ENCODE data around the gene HGFAC.
"Not testable (repeated sequence)": the region's sequence is repeated elsewhere in the genome, so short reads cannot be mapped to it uniquely, and the experiment has no call there.

Gene HGFAC

DNA sequence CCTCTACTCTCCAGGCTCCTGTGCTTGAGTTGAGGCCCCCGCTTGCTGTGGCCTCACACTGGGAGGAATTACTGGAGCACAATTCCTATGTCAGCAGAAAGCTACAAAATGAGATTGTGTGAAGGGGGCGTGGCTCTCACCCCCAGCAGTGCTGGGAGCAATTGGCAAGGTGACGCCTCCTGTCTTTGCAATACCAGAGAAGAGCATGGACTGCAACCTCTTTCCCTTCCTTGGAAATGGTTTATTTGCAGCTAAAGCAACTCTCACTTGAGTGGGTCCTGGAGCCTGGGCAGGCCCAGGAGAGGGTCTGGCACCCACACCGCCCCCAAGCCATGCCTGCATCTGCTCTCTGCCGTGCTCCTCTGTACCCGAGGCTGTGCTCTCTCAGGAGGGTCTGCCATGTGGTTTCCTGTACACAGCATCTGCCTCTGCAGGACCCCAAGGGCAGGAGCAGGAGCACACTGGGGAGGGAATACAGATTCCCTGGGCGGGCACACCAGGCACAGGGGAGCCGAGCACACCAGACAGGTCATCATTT is 32.9 kb upstream of the HGFAC start:
- H3K4me2 ChIP-seq (ENCODE audit: low read length), result no peak overlapping the region
- no peak for TF ChIP-seq EZH2phosphoT487 (IDR thresholded peaks at IDR 0.05; ENCODE audit: low read depth)
- H3K79me2 ChIP-seq (ENCODE audit: low read length), result peaks cover 56% of the 10 kb centered on the region
- no peak overlapping the region for H2AFZ ChIP-seq (ENCODE audit: low read depth, low read length)
- peaks cover 8% of the 10 kb centered on the region for H3K36me3 ChIP-seq (replicated peaks; ENCODE audit: low read depth, low read length)
- H3K9ac ChIP-seq (ENCODE audit: low read length), result no peak overlapping the region
- H3K4me1 ChIP-seq (ENCODE audit: low read length), result peaks cover 18% of the 10 kb centered on the region
- H3K9me3 ChIP-seq (ENCODE audit: insufficient read depth, low read length), result no peaks in the 10 kb centered on the region
- H4K20me1 ChIP-seq (ENCODE audit: insufficient read depth, low read length), result peaks cover 30% of the 10 kb centered on the region
- H3K4me3 ChIP-seq (ENCODE audit: low read length), result no peak overlapping the region
- no peaks in the 10 kb centered on the region for H3K27me3 ChIP-seq (ENCODE audit: low read depth, low read length)
- H3K27ac ChIP-seq (ENCODE audit: low read length), result no peak overlapping the region

DNA sequence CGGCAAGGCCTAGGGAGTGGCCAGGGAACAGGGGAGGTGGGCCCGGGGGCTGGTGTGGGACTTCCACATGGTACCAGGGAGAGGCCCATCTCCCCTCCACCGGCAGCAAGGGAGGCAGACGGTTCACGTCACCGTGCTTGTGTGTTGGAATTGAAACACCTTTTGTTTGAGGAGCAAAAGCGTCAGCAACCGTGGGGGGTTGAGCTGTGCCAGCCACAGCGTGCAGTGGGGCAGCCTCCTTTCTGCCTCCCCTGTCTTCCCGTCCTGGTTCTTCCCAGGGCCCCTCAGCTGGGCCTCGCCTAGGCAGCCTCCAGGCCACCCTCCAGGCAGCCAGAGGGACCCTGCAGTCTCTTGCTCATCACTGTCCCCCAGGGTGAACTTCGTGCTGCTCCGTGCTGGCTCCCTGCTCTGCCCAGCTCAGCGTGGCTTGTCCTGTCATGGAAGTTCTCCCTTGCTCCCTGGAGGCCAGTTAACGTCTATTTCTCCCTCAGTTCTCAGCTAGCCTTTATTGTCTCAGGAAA is 32.1 kb upstream of the HGFAC start:
- H3K9ac ChIP-seq (ENCODE audit: low read length), result no peak overlapping the region
- H2AFZ ChIP-seq (ENCODE audit: low read depth, low read length), result no peak overlapping the region
- no peaks in the 10 kb centered on the region for H3K9me3 ChIP-seq (ENCODE audit: insufficient read depth, low read length)
- no peaks in the 10 kb centered on the region for H3K27me3 ChIP-seq (ENCODE audit: low read depth, low read length)
- no peak overlapping the region for H3K4me2 ChIP-seq (ENCODE audit: low read length)
- peaks cover 61% of the 10 kb centered on the region for H3K79me2 ChIP-seq (ENCODE audit: low read length)
- no peak overlapping the region for H3K27ac ChIP-seq (ENCODE audit: low read length)
- H4K20me1 ChIP-seq (ENCODE audit: insufficient read depth, low read length), result peaks cover 30% of the 10 kb centered on the region
- TF ChIP-seq, protein P1, sequence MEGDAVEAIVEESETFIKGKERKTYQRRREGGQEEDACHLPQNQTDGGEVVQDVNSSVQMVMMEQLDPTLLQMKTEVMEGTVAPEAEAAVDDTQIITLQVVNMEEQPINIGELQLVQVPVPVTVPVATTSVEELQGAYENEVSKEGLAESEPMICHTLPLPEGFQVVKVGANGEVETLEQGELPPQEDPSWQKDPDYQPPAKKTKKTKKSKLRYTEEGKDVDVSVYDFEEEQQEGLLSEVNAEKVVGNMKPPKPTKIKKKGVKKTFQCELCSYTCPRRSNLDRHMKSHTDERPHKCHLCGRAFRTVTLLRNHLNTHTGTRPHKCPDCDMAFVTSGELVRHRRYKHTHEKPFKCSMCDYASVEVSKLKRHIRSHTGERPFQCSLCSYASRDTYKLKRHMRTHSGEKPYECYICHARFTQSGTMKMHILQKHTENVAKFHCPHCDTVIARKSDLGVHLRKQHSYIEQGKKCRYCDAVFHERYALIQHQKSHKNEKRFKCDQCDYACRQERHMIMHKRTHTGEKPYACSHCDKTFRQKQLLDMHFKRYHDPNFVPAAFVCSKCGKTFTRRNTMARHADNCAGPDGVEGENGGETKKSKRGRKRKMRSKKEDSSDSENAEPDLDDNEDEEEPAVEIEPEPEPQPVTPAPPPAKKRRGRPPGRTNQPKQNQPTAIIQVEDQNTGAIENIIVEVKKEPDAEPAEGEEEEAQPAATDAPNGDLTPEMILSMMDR (IDR thresholded peaks at IDR 0.05; ENCODE audit: low read depth, low read length), result no peak
- TF ChIP-seq EZH2phosphoT487 (IDR thresholded peaks at IDR 0.05; ENCODE audit: low read depth), result no peak
- H3K4me3 ChIP-seq (ENCODE audit: low read length), result no peak overlapping the region
- H3K36me3 ChIP-seq (replicated peaks; ENCODE audit: low read depth, low read length), result peaks cover 9% of the 10 kb centered on the region
- peaks cover 26% of the 10 kb centered on the region for H3K4me1 ChIP-seq (ENCODE audit: low read length)

DNA sequence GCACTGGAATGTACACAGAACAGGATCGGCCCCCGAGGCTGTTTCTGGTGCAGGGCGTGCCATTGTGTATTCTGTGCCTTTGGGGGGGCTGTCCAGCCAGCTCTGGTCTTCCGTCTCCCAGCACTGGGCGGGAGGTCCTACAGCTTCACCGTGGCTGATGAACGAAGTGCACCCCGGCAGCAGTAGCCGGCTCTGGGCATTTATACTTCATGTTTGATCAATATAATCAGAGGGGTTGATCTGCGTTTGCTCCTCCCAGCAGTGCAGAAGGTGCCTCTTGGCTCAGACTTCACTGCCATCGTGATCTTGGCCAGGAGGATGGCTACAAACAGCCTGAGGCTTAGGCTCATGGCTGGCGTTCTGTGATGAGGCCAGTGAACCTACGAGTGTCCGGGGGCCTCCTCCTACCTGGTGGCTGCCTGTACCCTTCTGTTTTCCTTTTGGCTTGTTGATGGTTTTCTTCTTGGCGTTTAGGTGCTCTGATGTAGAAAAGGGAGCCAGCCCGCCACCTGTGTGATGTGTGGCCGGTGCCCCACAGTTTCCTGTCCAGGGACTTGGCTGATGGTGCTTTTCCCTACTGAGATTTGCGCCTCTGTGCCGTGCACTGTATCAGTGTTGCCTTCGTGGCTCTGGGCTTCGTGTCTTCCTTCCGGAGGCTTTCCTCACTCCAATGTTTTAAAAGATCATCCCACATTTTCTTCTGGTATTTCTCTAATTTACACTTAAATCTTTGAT is 31.2 kb upstream of the HGFAC start:
- Histone ChIP-seq H3K4me3 (ENCODE audit: low read length) (no peak overlapping the region), H3K4me1 (ENCODE audit: low read length) (peaks cover 30% of the 10 kb centered on the region), H3K27ac (ENCODE audit: low read length) (no peak overlapping the region), H3K9me3 (ENCODE audit: insufficient read depth, low read length) (no peaks in the 10 kb centered on the region), H3K4me2 (ENCODE audit: low read length) (no peak overlapping the region), H3K27me3 (ENCODE audit: low read depth, low read length) (no peaks in the 10 kb centered on the region), H3K36me3 (replicated peaks; ENCODE audit: low read depth, low read length) (peaks cover 13% of the 10 kb centered on the region), H2AFZ (ENCODE audit: low read depth, low read length) (no peak overlapping the region), H4K20me1 (ENCODE audit: insufficient read depth, low read length) (peaks cover 30% of the 10 kb centered on the region), H3K9ac (ENCODE audit: low read length) (no peak overlapping the region), H3K79me2 (ENCODE audit: low read length) (peaks cover 55% of the 10 kb centered on the region)
- no peak for TF ChIP-seq EZH2phosphoT487 (IDR thresholded peaks at IDR 0.05; ENCODE audit: low read depth)
- TF ChIP-seq, protein P1 (IDR thresholded peaks at IDR 0.05; ENCODE audit: low read depth, low read length), result no peak

DNA sequence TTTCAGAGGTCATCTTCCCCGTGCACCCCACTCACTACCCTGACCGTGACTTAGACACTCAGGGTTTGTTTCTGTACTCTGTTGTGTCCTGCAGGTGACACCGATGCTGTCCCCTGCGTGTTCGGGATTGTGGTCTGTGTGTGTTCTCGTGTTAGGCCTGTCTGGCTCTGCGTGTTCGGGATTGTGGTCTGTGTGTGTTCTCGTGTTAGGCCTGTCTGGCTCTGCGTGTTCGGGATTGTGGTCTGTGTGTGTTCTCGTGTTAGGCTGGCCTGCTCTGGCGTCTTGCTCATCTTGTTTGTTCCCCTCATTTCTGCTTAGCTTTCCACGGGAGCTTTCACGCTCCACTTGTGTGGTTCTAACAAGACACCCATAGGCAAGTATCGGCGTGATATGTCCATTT is 30.6 kb upstream of the HGFAC start:
- not testable (repeated sequence) for H3K4me2 ChIP-seq (ENCODE audit: low read length); H3K9ac ChIP-seq (ENCODE audit: low read length); H3K27ac ChIP-seq (ENCODE audit: low read length); H3K9me3 ChIP-seq (ENCODE audit: insufficient read depth, low read length); H2AFZ ChIP-seq (ENCODE audit: low read depth, low read length); H3K27me3 ChIP-seq (ENCODE audit: low read depth, low read length); H3K4me3 ChIP-seq (ENCODE audit: low read length)
- Histone ChIP-seq H3K36me3 (replicated peaks; ENCODE audit: low read depth, low read length) (peaks cover 17% of the 10 kb centered on the region), H3K4me1 (ENCODE audit: low read length) (peaks cover 30% of the 10 kb centered on the region), H4K20me1 (ENCODE audit: insufficient read depth, low read length) (peaks cover 27% of the 10 kb centered on the region), H3K79me2 (ENCODE audit: low read length) (peaks cover 53% of the 10 kb centered on the region)

DNA sequence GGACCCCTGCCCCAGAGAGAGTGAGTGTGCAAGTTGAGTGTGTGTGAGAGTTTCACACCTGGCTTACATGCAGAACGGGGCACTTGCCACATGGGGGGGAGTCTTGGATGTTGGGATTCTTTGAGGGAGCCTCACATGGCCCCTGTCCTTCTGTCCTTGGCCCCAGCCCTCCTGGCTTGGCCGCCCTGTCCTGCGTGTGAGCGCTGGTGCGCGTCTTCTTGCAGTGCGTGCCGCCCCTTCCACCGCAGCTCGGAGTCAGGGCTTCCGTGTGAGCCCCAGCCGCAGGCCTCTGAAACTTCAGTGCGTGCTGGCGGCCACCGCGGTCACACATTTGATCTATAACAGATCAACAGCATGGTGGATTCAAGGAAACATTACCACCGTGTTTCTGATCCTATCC is 30.1 kb upstream of the HGFAC start:
- Histone ChIP-seq H3K36me3 (replicated peaks; ENCODE audit: low read depth, low read length) (peaks cover 22% of the 10 kb centered on the region), H3K79me2 (ENCODE audit: low read length) (peaks cover 49% of the 10 kb centered on the region), H3K27me3 (ENCODE audit: low read depth, low read length) (no peaks in the 10 kb centered on the region), H3K9me3 (ENCODE audit: insufficient read depth, low read length) (no peaks in the 10 kb centered on the region), H2AFZ (ENCODE audit: low read depth, low read length) (no peak overlapping the region), H4K20me1 (ENCODE audit: insufficient read depth, low read length) (peaks cover 23% of the 10 kb centered on the region), H3K9ac (ENCODE audit: low read length) (no peak overlapping the region), H3K27ac (ENCODE audit: low read length) (no peak overlapping the region), H3K4me2 (ENCODE audit: low read length) (no peak overlapping the region), H3K4me3 (ENCODE audit: low read length) (no peak overlapping the region), H3K4me1 (ENCODE audit: low read length) (peaks cover 30% of the 10 kb centered on the region)
- no peak for TF ChIP-seq EZH2phosphoT487 (IDR thresholded peaks at IDR 0.05; ENCODE audit: low read depth)
- TF ChIP-seq, protein P1 (IDR thresholded peaks at IDR 0.05; ENCODE audit: low read depth, low read length), result no peak
